ENCODE results near the gene ABCC6.
"Not testable (repeated sequence)": the region's sequence is repeated elsewhere in the genome, so short reads cannot be mapped to it uniquely, and the experiment has no call there.

The ABCC6 gene

DNA sequence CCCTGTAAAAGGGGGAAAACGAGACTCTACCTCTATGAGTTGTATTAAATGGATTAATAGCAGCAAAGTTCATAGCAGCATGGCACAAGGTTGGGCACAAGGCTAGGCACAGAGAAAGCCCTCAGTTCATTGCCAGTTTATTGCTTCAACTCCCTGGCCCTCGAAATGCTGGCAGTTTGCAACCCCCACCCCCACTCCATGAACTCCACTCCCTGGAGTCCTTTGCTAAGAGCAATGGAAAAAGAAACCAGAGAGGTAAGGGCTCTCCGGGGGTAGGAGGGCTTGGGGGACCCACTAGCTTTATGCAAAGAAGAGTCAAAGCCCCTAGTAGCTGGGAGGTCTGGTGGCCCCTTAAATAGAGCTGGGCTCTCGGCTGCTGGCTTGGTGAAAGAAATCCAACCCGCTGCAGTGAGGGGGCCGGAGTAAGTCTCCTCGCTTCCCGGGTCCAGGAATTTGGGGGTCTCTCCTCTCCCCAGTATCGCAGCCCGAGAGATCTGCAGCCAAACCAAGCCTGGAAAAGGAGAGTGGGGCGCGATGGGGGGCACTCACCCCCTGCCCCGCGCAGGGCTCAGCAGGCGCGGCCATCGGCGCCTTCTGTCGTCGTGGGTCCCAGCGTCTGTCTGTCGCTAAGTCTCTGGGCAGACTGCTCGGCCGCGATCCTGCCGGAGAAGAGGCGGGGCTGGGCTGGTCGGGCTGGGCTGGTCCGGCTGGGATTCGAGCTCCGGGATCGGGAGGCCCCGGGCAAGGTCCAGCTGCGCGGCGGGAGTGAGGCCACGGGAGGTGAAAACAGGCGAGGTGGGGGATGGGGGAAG is at the start of gene ABCC6:
Gene ABCC6 (minus strand): TSS at position 645 of the 812 bp plus-strand sequence. CDS start 60 bp downstream, at position 585.
- DNase-seq: not testable (repeated sequence)

DNA sequence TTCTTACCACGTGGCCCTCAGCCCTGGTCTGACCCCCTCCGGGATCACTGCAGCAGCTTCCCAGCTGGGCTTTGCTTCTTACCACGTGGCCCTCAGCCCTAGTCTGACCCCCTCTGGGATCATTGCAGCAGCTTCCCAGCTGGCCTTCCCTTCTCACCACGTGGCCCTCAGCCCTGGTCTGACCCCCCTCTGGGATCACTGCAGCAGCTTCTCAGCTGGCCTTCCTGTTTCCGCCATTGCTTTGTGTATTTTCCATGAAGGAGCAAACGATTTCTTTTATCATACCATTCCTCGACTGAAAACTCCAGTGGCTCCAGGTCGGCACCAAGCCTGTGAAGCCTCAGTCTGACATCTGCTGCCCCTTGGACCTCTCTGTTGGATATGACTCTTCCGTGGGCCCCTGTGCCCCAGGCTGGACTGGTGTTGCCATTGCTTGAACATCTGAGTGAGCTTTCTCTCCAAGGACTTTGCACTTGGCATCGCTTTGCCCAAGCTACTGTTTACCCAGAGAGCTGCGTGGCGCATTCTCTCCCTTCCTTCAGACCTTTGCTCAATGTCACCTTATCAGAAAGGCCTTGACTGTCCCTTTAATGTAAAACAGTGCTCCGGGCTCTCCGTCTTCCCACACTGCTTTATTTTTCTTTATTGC is 49.4 kb upstream of the ABCC6 start:
- DNase-seq: not testable (repeated sequence)

GRCh38 chr16:16271658-16272057 is 48.4 kb upstream of the ABCC6 start:
- DNase-seq: not testable (repeated sequence)

- not testable (repeated sequence) for DNase-seq
Observed at GRCh38 chr16:16268185-16268808, 45.0 kb upstream of the ABCC6 start.

GRCh38 chr16:16267708-16268107 is 44.4 kb upstream of the ABCC6 start:
- not testable (repeated sequence) for DNase-seq

DNA sequence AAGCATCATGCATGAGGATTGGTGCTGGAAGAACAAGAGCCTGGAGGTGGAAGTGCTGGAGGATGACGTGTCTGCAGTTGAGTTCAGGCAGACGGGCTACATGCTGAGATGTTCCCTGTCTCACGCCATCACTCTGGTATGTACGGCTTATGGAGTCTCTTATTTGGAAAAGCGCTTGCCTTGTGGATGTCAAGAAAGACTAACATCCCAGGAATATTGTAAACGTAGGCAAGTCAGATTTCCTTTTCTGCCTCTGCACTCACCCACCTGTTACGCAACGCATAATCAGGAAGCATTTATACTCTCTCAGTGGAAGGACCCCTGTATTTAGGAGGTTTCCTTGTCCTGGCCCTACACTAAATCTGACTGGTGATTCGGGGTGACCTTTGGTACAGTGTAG is 41.8 kb upstream of the ABCC6 start:
- not testable (repeated sequence) for DNase-seq

- DNase-seq: not testable (repeated sequence)
Observed at GRCh38 chr16:16263947-16264346, 40.7 kb upstream of the ABCC6 start.

DNA sequence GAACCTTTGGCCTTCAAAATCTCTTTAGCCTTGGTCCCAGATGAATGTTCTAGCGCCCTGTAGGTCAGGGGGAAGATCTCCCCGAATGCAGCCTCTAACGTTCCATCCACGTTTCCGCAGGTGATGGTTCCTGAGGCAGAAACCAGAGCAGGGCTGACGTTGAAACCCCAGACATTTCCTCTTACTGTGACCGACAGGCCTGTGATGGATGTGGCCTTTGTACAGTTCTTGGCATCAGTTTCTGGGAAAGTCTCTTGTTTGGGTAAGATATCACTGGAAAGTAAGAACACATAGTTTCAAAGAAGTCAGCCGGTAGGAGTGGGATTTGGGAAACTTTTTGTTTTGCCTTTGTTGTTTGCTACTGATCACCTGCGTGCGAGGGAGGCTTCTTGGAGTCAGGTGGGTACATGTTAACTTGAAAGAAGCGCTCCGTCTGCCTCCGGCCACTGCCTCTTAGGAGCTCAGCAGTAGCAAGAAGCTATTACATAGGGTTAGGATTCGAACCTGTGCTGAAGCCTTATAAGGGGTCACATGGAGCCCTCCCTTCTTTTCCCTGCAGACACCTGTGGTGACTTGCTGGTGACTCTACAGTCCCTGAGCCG is 39.8 kb upstream of the ABCC6 start:
- DNase-seq: not testable (repeated sequence)

GRCh38 chr16:16259971-16260370 is 36.7 kb upstream of the ABCC6 start:
- DNase-seq: not testable (repeated sequence)

DNA sequence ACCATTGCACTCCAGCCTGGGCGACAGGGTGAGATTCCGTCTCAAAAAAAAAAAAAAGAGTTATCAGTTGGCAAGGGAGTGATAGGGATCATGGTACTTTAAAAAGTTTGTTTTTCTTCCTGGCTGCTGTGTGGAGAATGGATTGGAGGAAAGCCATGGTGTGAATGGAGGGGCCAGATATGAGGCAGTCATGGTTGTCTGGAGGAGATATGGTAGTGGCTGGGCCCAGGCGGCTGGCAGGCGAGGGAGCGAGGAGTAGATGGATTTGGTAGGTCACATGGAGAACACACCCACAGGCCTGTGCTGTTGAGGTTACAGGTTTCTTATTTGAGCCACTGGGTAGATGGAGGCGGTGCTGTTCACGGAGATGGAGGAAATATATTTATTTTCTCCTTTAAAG is 35.5 kb upstream of the ABCC6 start:
- not testable (repeated sequence) for DNase-seq

- DNase-seq: not testable (repeated sequence)
Observed at GRCh38 chr16:16257301-16257923, 34.1 kb upstream of the ABCC6 start.

GRCh38 chr16:16252377-16252776 is 29.1 kb upstream of the ABCC6 start:
- DNase-seq: not testable (repeated sequence)

- DNase-seq: not testable (repeated sequence)
Observed at GRCh38 chr16:16249621-16250330, 26.5 kb upstream of the ABCC6 start.

- not testable (repeated sequence) for DNase-seq
Observed at GRCh38 chr16:16247439-16247838, 24.1 kb upstream of the ABCC6 start.

GRCh38 chr16:16246578-16247262 is 23.4 kb upstream of the ABCC6 start:
- DNase-seq: not testable (repeated sequence)

GRCh38 chr16:16243886-16244285 is 20.6 kb upstream of the ABCC6 start:
- DNase-seq: not testable (repeated sequence)

GRCh38 chr16:16240667-16241066 is 17.4 kb upstream of the ABCC6 start:
- not testable (repeated sequence) for DNase-seq

DNA sequence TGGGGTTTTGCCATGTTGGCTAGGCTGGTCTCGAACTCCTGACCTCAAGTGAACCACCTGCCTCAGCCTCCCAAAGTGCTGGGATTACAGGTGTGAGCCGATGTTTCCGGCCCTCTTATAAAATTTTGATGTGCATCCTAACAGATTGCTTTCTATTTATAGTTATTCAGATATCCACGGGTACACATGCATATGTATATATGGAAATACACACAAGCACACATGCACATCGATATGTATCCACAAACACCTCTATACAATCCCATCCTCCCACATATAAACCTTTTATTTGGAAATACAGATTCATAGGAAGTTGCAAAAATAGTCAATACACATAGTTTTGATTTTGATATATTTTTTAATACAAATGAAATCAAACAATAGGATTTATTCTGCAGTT is 14.4 kb upstream of the ABCC6 start:
- DNase-seq: not testable (repeated sequence)

- DNase-seq: not testable (repeated sequence)
Observed at GRCh38 chr16:16237071-16237470, 13.8 kb upstream of the ABCC6 start.

- not testable (repeated sequence) for DNase-seq
Observed at GRCh38 chr16:16232692-16233061, 9.4 kb upstream of the ABCC6 start.

DNA sequence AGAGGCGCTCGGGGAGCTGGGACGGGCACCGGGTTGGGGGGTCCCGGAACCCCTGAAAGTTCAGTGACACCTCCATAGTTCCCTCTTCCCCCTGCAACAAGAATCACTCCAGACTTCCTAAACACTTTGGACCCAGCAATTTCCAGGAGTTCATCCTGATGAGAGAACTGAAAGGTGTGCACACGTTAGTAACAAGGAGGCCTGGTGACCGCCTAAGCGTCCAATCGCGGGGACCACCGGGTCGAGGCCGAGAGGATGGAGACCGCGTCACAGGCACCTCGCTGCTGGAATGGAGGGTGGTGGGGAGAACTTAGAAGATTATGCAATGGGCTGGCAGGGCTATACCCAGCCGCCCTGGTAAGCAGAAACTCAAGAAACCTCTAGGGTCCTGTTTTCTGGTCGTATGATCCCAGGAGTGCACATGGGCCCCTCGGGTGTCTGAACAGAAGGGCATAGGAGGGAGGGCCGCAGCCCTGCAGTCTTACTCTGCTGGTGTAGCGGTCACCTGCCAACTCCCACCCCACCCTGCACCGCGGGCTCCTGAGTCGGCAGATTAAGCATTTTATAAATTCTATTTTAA is 458 bp upstream of the ABCC6 start:
- DNase-seq: not testable (repeated sequence)

Measured in CD4-positive, alpha-beta T cell treated with Interleukin-6 for 4 hours (primary cell).